AG04449 (cell line): ENCODE measurements around the gene TAF6.

Experiments used
- CTCF ChIA-PET: fragments of 350-600 bp; formaldehyde crosslinking; extraction: SDS; loops from one replicate; lab custom pipeline; 2021; ENCODE audit warnings: antibody characterized with exemption; lab: Yijun Ruan, JAX
- POLR2A ChIA-PET: fragments of 400-600, 350-600 bp; formaldehyde crosslinking; extraction: SDS; loops from one replicate; lab custom pipeline; 2020; ENCODE audit warnings: antibody characterized with exemption, inconsistent platforms; lab: Yijun Ruan, JAX
- DNase-seq: peaks from one replicate; pipeline ENCODE4 v3.0.0-alpha.2; 2010; ENCODE audit warnings: low read depth, low spot score
- H3K4me3 ChIP-seq: 2 replicates; pipeline ENCODE4 v1.5.1; 2011; ENCODE audit warnings: low read depth, mild to moderate bottlenecking, control low read depth, low read length
- CTCF ChIP-seq: IDR thresholded peaks from one replicate; pipeline ENCODE4 v1.5.1; 2011; ENCODE audit warnings: mild to moderate bottlenecking, moderate library complexity, low read length, control low read depth, inconsistent platforms; ENCODE audit not compliant: insufficient read depth; ENCODE audit errors: missing control alignments

Gene TAF6

GRCh38 chr7:100075418-100075817 is 43.7 kb downstream of the TAF6 start:
- DNase-seq = no peak
- POLR2A ChIA-PET = interaction anchor here (1.0 kb wide), 1 partner anchor 25 kb away, joined by 3 read pairs; no protein-coding TSS in a partner anchor

GRCh38 chr7:100074841-100075240 is 44.3 kb downstream of the TAF6 start:
- TF ChIP-seq CTCF = no peak
- DNase-seq = no peak
- no peak overlapping the region for H3K4me3 ChIP-seq
- CTCF ChIA-PET = interaction anchor here (0.8 to 1.8 kb wide), 3 partner anchors 9 to 58 kb away, joined by 3 to 9 read pairs (median 3); no protein-coding TSS in a partner anchor
- POLR2A ChIA-PET = interaction anchor here (1.0 kb wide), 1 partner anchor 25 kb away, joined by 3 read pairs; no protein-coding TSS in a partner anchor

More at GRCh38 chr7:100075418-100075817, 43.7 kb downstream of the TAF6 start:
- TF ChIP-seq CTCF = no peak
- CTCF ChIA-PET = interaction anchor here (0.8 to 1.8 kb wide), 2 partner anchors 23 to 57 kb away, joined by 3 to 9 read pairs; no protein-coding TSS in a partner anchor
- no peak overlapping the region for H3K4me3 ChIP-seq

GRCh38 chr7:100072462-100072861 is 46.7 kb downstream of the TAF6 start:
- no peak overlapping the region for H3K4me3 ChIP-seq
- CTCF ChIA-PET = interaction anchor here (0.8 to 1.9 kb wide), 3 partner anchors 59 to 93 kb away, joined by 3 to 6 read pairs (median 3); no protein-coding TSS in a partner anchor
- POLR2A ChIA-PET = no interaction called here
- no peak for TF ChIP-seq CTCF
- no peak for DNase-seq

- TF ChIP-seq CTCF = no peak
- DNase-seq = no peak
- ChIA-PET CTCF (interaction anchor here (1.8 to 2.1 kb wide), 3 partner anchors 9 to 77 kb away, joined by 4 to 13 read pairs (median 6); partner anchors contain the start of gene ZNF3), POLR2A (no interaction called here)
- H3K4me3 ChIP-seq = no peak overlapping the region
Measured at GRCh38 chr7:100071018-100071723, 48.0 kb downstream of the TAF6 start.

GRCh38 chr7:100069991-100070390 is 49.2 kb downstream of the TAF6 start:
- CTCF ChIA-PET = interaction anchor here (1.7 to 2.1 kb wide), 3 partner anchors 11 to 76 kb away, joined by 4 to 13 read pairs (median 5); partner anchors contain the start of gene ZNF3
- TF ChIP-seq CTCF = no peak
- no peak for DNase-seq
- H3K4me3 ChIP-seq = no peak overlapping the region
- POLR2A ChIA-PET = no interaction called here

- no peak overlapping the region for H3K4me3 ChIP-seq
- no peak for DNase-seq
- no peak for TF ChIP-seq CTCF
- ChIA-PET POLR2A (no interaction called here), CTCF (interaction anchor here (0.7 to 1.5 kb wide), 6 partner anchors 8 to 15 kb away, joined by 3 to 6 read pairs (median 4); no protein-coding TSS in a partner anchor)
Measured at GRCh38 chr7:100066953-100067352, 52.2 kb downstream of the TAF6 start.
